Effector memory CD4-positive, alpha-beta T cell (primary cell): ENCODE data around the gene HAPSTR1.
A peak's percentile ranks its signal among the peaks of the same experiment; 100 is the strongest.
"Not testable (repeated sequence)": the region's sequence is repeated elsewhere in the genome, so short reads cannot be mapped to it uniquely, and the experiment has no call there.

Experiments
- DNase-seq, 3 donors: peaks; one replicate each; pipeline ENCODE4 v3.0.0-alpha.2; 2020
- H3K27ac ChIP-seq: 2 replicates; pipeline ENCODE4 v1.7.0; 2013; ENCODE audit warnings: mild to moderate bottlenecking, low read length, moderate library complexity; ENCODE audit not compliant: insufficient read depth, poor library complexity, severe bottlenecking
- H3K27me3 ChIP-seq: replicated peaks from 2 replicates; pipeline ENCODE4 v1.7.0; 2013; ENCODE audit warnings: mild to moderate bottlenecking, low read length; ENCODE audit not compliant: insufficient read depth, control insufficient read depth, poor library complexity, severe bottlenecking
- H3K36me3 ChIP-seq: 2 replicates; pipeline ENCODE4 v1.7.0; 2013; ENCODE audit warnings: mild to moderate bottlenecking, low read length, moderate library complexity; ENCODE audit not compliant: control insufficient read depth, insufficient read depth
- H3K4me1 ChIP-seq: 2 replicates; pipeline ENCODE4 v1.7.0; 2013; ENCODE audit warnings: low read length, mild to moderate bottlenecking; ENCODE audit not compliant: control insufficient read depth, insufficient read depth, poor library complexity, severe bottlenecking
- H3K4me3 ChIP-seq: 2 replicates; pipeline ENCODE4 v1.7.0; 2013; ENCODE audit warnings: low read length, low read depth, mild to moderate bottlenecking; ENCODE audit not compliant: insufficient read depth, poor library complexity, severe bottlenecking
- H3K9me3 ChIP-seq: 2 replicates; pipeline ENCODE4 v1.7.0; 2013; ENCODE audit warnings: mild to moderate bottlenecking, low read length, moderate library complexity; ENCODE audit not compliant: control insufficient read depth

HAPSTR1 gene

DNA sequence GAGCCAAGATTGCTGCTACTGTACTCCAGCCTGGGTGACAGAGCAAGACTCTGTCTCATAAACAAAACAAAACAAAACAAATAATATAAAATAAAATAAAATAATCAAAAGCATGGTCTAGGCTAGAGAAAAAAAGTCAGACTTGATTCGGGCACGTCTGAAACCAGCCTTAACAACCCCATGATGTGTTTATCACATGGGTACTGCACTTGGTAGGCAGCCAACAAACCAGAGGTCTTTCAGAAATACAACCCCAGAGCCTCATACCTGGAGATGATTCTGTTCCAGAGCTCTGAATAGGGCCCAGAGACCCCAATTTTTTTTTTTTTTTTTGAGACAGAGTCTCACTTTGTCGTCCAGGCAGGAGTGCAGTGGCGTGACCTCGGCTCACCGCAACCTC lies 9.6 kb upstream of the HAPSTR1 start:
- Histone ChIP-seq H3K9me3 (no peaks in the 10 kb centered on the region), H3K27ac (no peak overlapping the region), H3K36me3 (no peaks in the 10 kb centered on the region), H3K4me1 (no peaks in the 10 kb centered on the region), H3K27me3 (no peaks in the 10 kb centered on the region), H3K4me3 (no peak overlapping the region)
- DNase-seq: no peak

DNA sequence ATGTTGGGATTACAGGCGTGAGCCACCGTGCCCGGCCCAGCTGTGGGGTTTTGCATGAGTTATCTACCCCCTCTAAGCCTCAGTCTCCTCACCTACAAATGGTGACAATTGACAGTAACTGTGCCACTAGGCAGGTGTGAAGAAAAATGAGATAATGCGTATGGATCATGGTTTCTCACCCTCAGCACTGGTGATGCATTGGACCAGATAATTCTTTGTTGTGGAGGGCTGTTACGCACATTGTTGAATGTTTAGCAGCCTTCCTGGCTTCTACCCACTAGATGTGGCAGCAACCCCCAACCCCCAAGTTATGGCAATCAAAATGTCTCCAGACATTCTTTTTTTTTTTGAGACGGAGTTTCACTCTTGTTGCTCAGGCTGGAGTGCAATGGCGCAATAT lies 9.0 kb upstream of the HAPSTR1 start:
- H3K4me3 ChIP-seq: no peak overlapping the region
- no peaks in the 10 kb centered on the region for H3K4me1 ChIP-seq
- no peaks in the 10 kb centered on the region for H3K9me3 ChIP-seq
- H3K27ac ChIP-seq: no peak overlapping the region
- no peaks in the 10 kb centered on the region for H3K27me3 ChIP-seq
- DNase-seq: no peak
- no peaks in the 10 kb centered on the region for H3K36me3 ChIP-seq

DNA sequence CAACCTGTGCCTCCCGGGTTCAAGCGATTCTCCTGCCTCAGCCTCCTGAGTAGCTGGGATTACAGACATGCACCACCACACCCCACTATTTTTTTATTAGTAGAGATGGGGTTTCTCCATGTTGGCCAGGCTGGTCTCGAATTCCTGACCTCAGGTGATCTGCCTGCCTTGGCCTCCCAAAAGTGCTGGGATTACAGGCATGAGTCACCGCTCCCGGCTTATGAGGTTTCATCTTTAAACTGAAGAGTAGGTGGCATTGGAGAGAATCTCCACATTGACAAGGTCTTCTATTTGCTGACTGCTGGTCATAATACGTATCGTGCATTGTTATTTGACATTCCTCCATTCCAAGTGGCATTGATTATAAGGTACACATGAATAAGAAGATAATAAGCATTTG lies 3.7 kb upstream of the HAPSTR1 start:
- H3K9me3 ChIP-seq, H3K27ac ChIP-seq, H3K36me3 ChIP-seq, H3K4me3 ChIP-seq, H3K4me1 ChIP-seq, DNase-seq, H3K27me3 ChIP-seq: not testable (repeated sequence)

DNA sequence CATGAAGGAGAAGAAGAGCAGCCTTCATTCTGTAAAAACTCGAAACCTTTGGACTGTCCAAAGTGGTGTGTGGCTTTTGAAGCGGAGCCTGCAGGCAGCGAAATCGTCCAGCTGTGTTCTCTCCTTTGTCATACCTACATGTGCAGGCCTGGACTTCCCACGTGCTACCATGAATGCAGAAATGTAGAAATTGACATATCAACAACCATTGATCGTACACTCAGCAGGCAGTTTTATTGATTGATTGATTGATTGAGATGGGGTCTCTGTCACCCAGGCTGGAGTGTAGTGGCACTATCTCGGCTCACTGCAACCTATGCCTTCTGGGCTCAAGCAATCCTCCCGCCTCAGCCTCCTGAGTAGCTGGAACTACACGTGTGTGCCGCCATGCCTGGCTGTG lies 2.6 kb upstream of the HAPSTR1 start:
- no peak for DNase-seq
- H3K27me3 ChIP-seq: no peaks in the 10 kb centered on the region
- H3K36me3 ChIP-seq: no peaks in the 10 kb centered on the region
- H3K4me1 ChIP-seq: peaks cover 17% of the 10 kb centered on the region
- no peaks in the 10 kb centered on the region for H3K9me3 ChIP-seq
- no peak overlapping the region for H3K4me3 ChIP-seq
- no peak overlapping the region for H3K27ac ChIP-seq

DNA sequence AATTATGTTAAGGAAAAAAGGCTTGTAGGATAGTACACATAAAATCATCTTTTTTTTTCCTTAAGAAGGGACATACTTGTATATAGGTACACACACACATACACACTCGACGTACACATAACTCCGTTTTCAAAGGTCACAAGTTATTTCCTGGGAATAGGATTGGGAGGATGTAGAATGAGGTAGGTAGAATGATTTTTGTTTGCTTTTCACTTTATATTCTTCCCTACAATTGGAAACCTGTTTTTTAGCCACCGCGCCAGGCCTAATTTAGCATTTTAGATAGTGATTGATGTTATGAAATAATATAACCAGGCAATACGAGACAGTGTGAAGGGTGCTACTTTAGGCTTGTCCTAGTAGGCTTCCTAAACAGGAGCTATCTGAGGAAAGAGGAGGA lies 1.8 kb upstream of the HAPSTR1 start:
- no peaks in the 10 kb centered on the region for H3K9me3 ChIP-seq
- peaks cover 20% of the 10 kb centered on the region for H3K4me1 ChIP-seq
- peaks cover 2% of the 10 kb centered on the region for H3K36me3 ChIP-seq
- DNase-seq: no peak
- H3K27ac ChIP-seq: no peak overlapping the region
- H3K4me3 ChIP-seq: no peak overlapping the region
- no peaks in the 10 kb centered on the region for H3K27me3 ChIP-seq

DNA sequence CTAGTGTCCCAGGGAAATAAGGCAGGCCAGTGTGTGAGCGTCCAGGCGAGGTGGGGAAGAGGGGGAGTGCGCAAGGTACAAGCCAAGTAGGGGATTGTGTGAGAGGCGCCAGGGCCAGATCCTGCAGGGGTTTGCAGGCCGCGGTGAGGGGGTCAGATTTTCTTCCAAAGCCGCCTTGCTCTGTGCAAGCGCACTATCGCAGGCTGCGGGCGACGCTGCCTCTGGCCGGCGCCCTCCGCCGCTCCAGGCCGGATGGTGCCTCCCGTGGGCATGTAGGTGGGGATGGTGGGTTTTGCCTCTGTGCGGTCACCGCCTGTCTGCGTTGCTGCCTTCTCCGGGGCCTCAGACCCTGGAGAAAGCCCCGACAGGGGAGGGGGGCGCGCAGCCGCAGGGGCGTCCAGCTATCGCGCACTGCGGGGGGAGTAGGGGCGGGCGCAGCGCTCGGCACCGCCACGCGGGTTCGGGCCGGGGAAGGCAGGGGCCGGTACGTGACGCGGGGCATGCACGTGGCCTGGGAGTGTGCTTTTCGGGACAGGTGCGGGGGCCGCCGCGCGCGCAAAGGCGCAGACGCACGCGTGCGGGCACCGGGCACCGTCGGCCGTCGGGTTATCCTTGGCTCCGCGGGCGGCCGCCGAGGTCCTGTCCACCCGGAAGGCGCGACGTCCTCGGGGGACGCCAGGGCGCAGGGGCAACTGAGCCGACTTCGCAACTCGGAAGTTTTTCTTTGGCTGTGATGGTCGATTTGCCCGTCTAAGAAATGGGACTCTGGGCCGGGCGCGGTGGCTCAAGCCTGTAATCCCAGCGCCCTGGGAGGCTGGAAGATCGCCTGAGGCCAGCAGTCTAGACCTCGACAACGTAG lies 1.1 kb upstream of the HAPSTR1 start:
- peaks cover 24% of the 10 kb centered on the region for H3K4me1 ChIP-seq
- peaks cover 6% of the 10 kb centered on the region for H3K36me3 ChIP-seq
- H3K27me3 ChIP-seq: no peaks in the 10 kb centered on the region
- no peaks in the 10 kb centered on the region for H3K9me3 ChIP-seq
- peak; percentile 4 to 18 (median 13) for DNase-seq
- H3K27ac ChIP-seq: peak overlapping the region; percentile 70
- H3K4me3 ChIP-seq: peak overlapping the region; percentile 57

DNA sequence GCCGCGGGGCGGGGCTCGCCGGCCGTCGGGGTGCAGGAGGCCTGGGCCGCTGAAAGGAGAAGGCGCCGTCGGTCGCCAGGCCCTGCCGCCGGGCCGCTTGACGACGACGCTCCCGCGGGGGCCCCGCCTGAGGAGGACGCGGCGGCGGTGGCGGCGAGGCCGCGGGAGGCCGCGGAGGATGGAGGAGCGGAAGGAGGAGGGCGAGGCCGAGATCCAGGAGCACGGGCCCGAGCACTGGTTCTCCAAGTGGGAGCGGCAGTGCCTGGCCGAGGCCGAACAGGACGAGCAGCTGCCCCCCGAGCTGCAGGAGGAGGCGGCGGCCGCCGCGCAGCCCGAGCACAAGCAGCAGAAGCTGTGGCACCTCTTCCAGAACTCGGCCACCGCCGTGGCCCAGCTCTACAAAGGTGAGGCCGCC lies 430 bp downstream of the HAPSTR1 start:
- peak; percentile 12 to 31 (median 16) for DNase-seq
- H3K4me1 ChIP-seq: peaks cover 31% of the 10 kb centered on the region
- no peaks in the 10 kb centered on the region for H3K27me3 ChIP-seq
- H3K27ac ChIP-seq: peak overlapping the region; percentile 92
- no peaks in the 10 kb centered on the region for H3K9me3 ChIP-seq
- peaks cover 11% of the 10 kb centered on the region for H3K36me3 ChIP-seq
- H3K4me3 ChIP-seq: peak overlapping the region; percentile 92

DNA sequence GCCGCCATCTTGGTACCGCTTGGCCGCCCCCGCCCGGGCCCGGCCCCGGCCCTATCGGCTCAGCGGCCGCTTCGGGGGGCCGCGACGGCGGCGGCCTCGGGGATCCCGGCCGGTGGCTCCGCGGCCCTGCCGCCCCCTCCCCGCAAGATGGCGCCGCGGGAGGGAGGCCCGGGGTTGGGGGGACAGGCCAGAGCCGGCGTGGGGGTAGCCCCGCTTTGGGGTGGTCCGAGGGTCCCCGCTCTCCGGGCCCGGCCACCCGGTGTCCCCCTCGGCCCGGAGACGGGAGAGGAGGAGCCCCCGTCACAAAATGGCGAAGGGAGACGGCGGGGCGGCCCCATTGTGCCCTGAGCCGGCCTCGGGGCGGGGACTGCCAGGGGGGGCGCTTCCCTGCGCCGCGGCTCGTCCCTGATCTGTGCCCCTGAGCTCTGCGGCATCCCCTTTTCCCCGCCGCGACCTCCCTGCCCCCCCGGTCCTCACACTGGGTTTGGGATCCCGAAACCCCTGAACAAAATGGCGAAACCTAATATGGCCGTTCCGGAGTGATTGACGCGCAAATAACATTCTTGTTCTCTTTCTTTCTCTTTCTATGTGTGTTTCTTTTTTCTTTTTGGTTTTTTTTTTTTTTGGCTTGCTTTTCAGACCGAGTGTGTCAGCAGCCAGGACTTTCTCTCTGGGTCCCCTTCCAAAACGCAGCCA lies 986 bp downstream of the HAPSTR1 start:
- H3K4me1 ChIP-seq: peaks cover 36% of the 10 kb centered on the region
- H3K9me3 ChIP-seq: no peaks in the 10 kb centered on the region
- DNase-seq: peak; percentile 45 to 63 (median 49)
- H3K36me3 ChIP-seq: peaks cover 13% of the 10 kb centered on the region
- peak overlapping the region; percentile 92 for H3K4me3 ChIP-seq
- peak overlapping the region; percentile 92 for H3K27ac ChIP-seq
- no peaks in the 10 kb centered on the region for H3K27me3 ChIP-seq

DNA sequence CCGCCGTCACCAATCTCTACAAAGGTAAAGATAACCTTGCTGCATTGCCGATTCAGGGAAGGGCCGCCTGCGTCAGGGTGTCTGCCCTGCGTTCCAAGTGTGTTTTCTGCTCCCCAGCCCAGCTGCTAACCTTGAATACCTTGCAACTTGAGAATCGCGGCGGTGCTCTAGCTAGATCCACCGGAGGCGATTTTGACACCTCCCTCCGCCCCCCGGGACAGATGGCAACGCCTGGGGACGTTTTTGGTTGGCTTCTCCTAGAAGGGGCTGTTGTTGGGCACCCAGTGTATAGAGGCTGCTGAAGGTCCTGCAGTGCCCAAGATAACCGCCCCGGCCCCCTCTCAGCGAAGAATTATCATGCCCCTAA lies 1.5 kb downstream of the HAPSTR1 start:
- peak in 1 of 3 donors; percentile 11 for DNase-seq
- Histone ChIP-seq H3K36me3 (peaks cover 16% of the 10 kb centered on the region), H3K4me3 (peak overlapping the region; percentile 92), H3K9me3 (no peaks in the 10 kb centered on the region), H3K27me3 (no peaks in the 10 kb centered on the region), H3K4me1 (peaks cover 41% of the 10 kb centered on the region), H3K27ac (peak overlapping the region; percentile 92)
